ENCODE results near the gene ITPR1. TPM values are rescaled to one million over a fixed set of nuclear protein-coding genes. Genes with fewer than 3 reads are reported as not detected.

The ITPR1 gene
- total and polyA plus RNA-seq, 2 of the 4 experiments (the other 2 are of a cell fraction) = 1.8 to 5.7 TPM

DNA sequence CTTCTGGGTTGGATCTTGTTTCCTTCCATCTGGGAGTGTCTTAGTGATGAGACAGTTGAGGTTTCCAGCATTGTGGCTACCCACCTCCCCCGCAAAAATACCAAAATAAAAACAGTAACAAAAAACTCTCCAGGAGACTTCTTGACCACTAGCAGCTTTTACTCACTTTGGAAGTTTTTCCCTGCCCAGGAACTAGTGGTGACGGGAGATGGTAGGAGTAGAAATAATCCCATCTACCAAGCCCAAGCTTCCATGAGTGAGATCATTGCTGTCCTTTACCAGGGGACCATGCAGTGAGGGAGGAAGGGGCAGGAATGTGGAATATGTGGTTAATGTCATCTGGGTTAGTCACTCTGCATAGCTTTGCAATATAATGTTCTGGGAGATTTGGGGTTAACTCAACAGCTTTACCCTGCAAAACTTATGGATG is 187.7 kb downstream of the ITPR1 start:
- ATAC-seq (ENCODE audit: low read depth) = peak; percentile 80
- no peak for TF ChIP-seq RAD21 (IDR thresholded peaks at IDR 0.05; ENCODE audit: low read length)
- TF ChIP-seq MXI1 (IDR thresholded peaks at IDR 0.05; ENCODE audit: borderline replicate concordance, low read depth, low read length) = no peak
- no peak for TF ChIP-seq RFX5 (IDR thresholded peaks at IDR 0.05; ENCODE audit: low read depth, low read length)
- no peak for TF ChIP-seq MAZ (IDR thresholded peaks at IDR 0.05; ENCODE audit: borderline replicate concordance, low read depth, low read length)
- no peak for TF ChIP-seq CEBPB (IDR thresholded peaks at IDR 0.05; ENCODE audit: low read depth, low read length)
- no peak for TF ChIP-seq SMC3 (IDR thresholded peaks at IDR 0.05; ENCODE audit: low read depth, low read length)
- no peak for TF ChIP-seq CHD1 (IDR thresholded peaks at IDR 0.05; ENCODE audit: low read depth, low read length)
- no peak for TF ChIP-seq FOS (IDR thresholded peaks at IDR 0.05; ENCODE audit: low read depth, low read length)
- TF ChIP-seq, protein P1, sequence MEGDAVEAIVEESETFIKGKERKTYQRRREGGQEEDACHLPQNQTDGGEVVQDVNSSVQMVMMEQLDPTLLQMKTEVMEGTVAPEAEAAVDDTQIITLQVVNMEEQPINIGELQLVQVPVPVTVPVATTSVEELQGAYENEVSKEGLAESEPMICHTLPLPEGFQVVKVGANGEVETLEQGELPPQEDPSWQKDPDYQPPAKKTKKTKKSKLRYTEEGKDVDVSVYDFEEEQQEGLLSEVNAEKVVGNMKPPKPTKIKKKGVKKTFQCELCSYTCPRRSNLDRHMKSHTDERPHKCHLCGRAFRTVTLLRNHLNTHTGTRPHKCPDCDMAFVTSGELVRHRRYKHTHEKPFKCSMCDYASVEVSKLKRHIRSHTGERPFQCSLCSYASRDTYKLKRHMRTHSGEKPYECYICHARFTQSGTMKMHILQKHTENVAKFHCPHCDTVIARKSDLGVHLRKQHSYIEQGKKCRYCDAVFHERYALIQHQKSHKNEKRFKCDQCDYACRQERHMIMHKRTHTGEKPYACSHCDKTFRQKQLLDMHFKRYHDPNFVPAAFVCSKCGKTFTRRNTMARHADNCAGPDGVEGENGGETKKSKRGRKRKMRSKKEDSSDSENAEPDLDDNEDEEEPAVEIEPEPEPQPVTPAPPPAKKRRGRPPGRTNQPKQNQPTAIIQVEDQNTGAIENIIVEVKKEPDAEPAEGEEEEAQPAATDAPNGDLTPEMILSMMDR (conservative IDR thresholded peaks at IDR 0.05; ENCODE audit: low read depth, low read length) = no peak
- TF ChIP-seq RCOR1 (IDR thresholded peaks at IDR 0.05; ENCODE audit: insufficient replicate concordance, low read length) = no peak
- TF ChIP-seq MAFK (IDR thresholded peaks at IDR 0.05; ENCODE audit: low read depth, low read length) = no peak
- no peak for TF ChIP-seq NFE2L2 (IDR thresholded peaks at IDR 0.05; ENCODE audit: low read depth, low read length)
- TF ChIP-seq POLR2A (IDR thresholded peaks at IDR 0.05; ENCODE audit: low read depth, low read length) = no peak
- TF ChIP-seq, protein P2, sequence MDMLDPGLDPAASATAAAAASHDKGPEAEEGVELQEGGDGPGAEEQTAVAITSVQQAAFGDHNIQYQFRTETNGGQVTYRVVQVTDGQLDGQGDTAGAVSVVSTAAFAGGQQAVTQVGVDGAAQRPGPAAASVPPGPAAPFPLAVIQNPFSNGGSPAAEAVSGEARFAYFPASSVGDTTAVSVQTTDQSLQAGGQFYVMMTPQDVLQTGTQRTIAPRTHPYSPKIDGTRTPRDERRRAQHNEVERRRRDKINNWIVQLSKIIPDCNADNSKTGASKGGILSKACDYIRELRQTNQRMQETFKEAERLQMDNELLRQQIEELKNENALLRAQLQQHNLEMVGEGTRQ (IDR thresholded peaks at IDR 0.05; ENCODE audit: low read depth, low read length) = no peak
- TF ChIP-seq BHLHE40 (IDR thresholded peaks at IDR 0.05; ENCODE audit: low read depth, low read length) = no peak
- TF ChIP-seq, protein P3, sequence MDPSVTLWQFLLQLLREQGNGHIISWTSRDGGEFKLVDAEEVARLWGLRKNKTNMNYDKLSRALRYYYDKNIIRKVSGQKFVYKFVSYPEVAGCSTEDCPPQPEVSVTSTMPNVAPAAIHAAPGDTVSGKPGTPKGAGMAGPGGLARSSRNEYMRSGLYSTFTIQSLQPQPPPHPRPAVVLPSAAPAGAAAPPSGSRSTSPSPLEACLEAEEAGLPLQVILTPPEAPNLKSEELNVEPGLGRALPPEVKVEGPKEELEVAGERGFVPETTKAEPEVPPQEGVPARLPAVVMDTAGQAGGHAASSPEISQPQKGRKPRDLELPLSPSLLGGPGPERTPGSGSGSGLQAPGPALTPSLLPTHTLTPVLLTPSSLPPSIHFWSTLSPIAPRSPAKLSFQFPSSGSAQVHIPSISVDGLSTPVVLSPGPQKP (IDR thresholded peaks at IDR 0.05; ENCODE audit: borderline replicate concordance, low read depth, low read length) = no peak
- Histone ChIP-seq H2AFZ (replicated peaks; ENCODE audit: low read length, poor library complexity) (no peak overlapping the region), H3K23ac (ENCODE audit: low read depth, low read length) (peak overlapping the region; percentile 23; the same call in 1 of the 2 replicates), H3K27me3 (ENCODE audit: control insufficient read depth, insufficient read depth, low read length) (no peaks in the 10 kb centered on the region), H3K36me3 (ENCODE audit: control insufficient read depth, insufficient read depth, low read length) (peaks cover 3% of the 10 kb centered on the region; the same call in 1 of the 2 replicates), H3K4ac (ENCODE audit: low read depth, low read length) (no peak overlapping the region), H3K79me1 (ENCODE audit: low read depth in 1 of 2, low read length in 2 of 2) (no peaks in the 10 kb centered on the region), H3K4me1 (ENCODE audit: control insufficient read depth, insufficient read depth, low read length) (peaks cover 3% of the 10 kb centered on the region), H2BK120ac (ENCODE audit: low read depth, low read length) (peak overlapping the region; percentile 53; the same call in 1 of the 2 replicates), H2AK5ac (ENCODE audit: low read depth, low read length) (no peak overlapping the region), H3K27ac (ENCODE audit: insufficient read depth, low read length) (no peak overlapping the region), H2AK9ac (replicated peaks; ENCODE audit: low read depth, low read length, poor library complexity) (no peak overlapping the region), H3K9me1 (ENCODE audit: insufficient read depth, low read length) (peaks cover 8% of the 10 kb centered on the region; the same call in 1 of the 2 replicates), H4K8ac (ENCODE audit: low read depth in 2 of 2, low read length in 2 of 2) (no peak overlapping the region), H4K5ac (ENCODE audit: low read depth, low read length) (no peak overlapping the region), H2BK5ac (ENCODE audit: low read depth, low read length, poor library complexity, severe bottlenecking) (peak overlapping the region; percentile 32), H4K20me1 (ENCODE audit: insufficient read depth, low read length) (no peaks in the 10 kb centered on the region), H3K56ac (ENCODE audit: extremely low read depth, insufficient read depth, low read length) (no peak overlapping the region), H3K4me2 (ENCODE audit: low read depth, low read length) (no peak overlapping the region), H2BK15ac (ENCODE audit: low read depth, low read length) (no peak overlapping the region), H3K4me3 (ENCODE audit: insufficient read depth, low read depth, low read length) (no peak overlapping the region), H3K9me3 (ENCODE audit: control insufficient read depth, insufficient read depth, low read length) (no peaks in the 10 kb centered on the region), H3K9ac (ENCODE audit: low read depth, low read length) (no peak overlapping the region), H3K14ac (replicated peaks; ENCODE audit: low read depth, low read length) (0 out of 2 replicates have a peak overlapping the region, but pooled peaks have one; percentile 48), H2BK20ac (ENCODE audit: low read depth, low read length) (peak overlapping the region; percentile 15; the same call in 1 of the 2 replicates), H3K18ac (ENCODE audit: low read depth, low read length) (no peak overlapping the region; the same call in 1 of the 2 replicates), H4K91ac (ENCODE audit: insufficient read depth, low read depth, low read length) (peak overlapping the region; percentile 3; the same call in 1 of the 2 replicates)
- dilution Hi-C loops (cut with HindIII; ENCODE audit: low sequenced_read_pairs, unreplicated experiment) = no loop called here
- no CpG with 5 or more reads among the region's 2 CpGs for WGBS, 2 experiments (ENCODE audit: extremely low coverage in 2 of 2, insufficient read length in 1 of 2)
- in situ Hi-C loops (cut with MboI; ENCODE audit: low sequenced_read_pairs) = no loop called here
- ChIA-PET CTCF (interaction anchor here (3.3 kb wide), 1 partner anchor 31 kb away, joined by 11 read pairs; no protein-coding TSS in a partner anchor), POLR2A (ENCODE audit: unreplicated experiment) (no interaction called here)
- intact Hi-C loops (cut with micrococcal nuclease) = no loop called here
- peak; percentile 29 for DNase-seq
- BruUV-seq (replicated peaks) = no TSS peak
